Embryonic facial prominence (tissue), 1 donor: ENCODE results near the gene CTSA.
A peak's percentile ranks its signal among the peaks of the same experiment; 100 is the strongest.
"Not testable (repeated sequence)": the region's sequence is repeated elsewhere in the genome, so short reads cannot be mapped to it uniquely, and the experiment has no call there.

Experiments used
- DNase-seq: peaks from one replicate; pipeline ENCODE4 v3.0.0-alpha.2; 2016; ENCODE audit errors: extremely low spot score

The CTSA gene

GRCh38 chr20:45866454-45866853, 24.7 kb upstream of the CTSA start:
- DNase-seq = no peak

- DNase-seq = no peak
Observed at GRCh38 chr20:45867136-45867818, 23.9 kb upstream of the CTSA start.

GRCh38 chr20:45867819-45868176, 23.3 kb upstream of the CTSA start:
- no peak for DNase-seq

GRCh38 chr20:45872626-45873025, 18.5 kb upstream of the CTSA start:
- DNase-seq = no peak

- DNase-seq = no peak
Observed at GRCh38 chr20:45873409-45874103, 17.6 kb upstream of the CTSA start.

GRCh38 chr20:45874104-45874481, 17.0 kb upstream of the CTSA start:
- not testable (repeated sequence) for DNase-seq

GRCh38 chr20:45874576-45874975, 16.6 kb upstream of the CTSA start:
- no peak for DNase-seq

GRCh38 chr20:45878076-45878761, 12.9 kb upstream of the CTSA start:
- no peak for DNase-seq

GRCh38 chr20:45880988-45881788, 9.9 kb upstream of the CTSA start, which contains the start of gene ZSWIM1:
Gene ZSWIM1, plus strand, starts transcription at chr20:45881227. Its CDS starts 1,366 bp downstream, at chr20:45882593.
- DNase-seq = peak; percentile 94

GRCh38 chr20:45882469-45883099, 8.6 kb upstream of the CTSA start:
- DNase-seq = no peak

- no peak for DNase-seq
Observed at GRCh38 chr20:45883100-45883469, 8.1 kb upstream of the CTSA start.

GRCh38 chr20:45886590-45887345, 4.4 kb upstream of the CTSA start:
- no peak for DNase-seq

- no peak for DNase-seq
Observed at GRCh38 chr20:45887346-45887715, 3.8 kb upstream of the CTSA start, which contains the start of gene SPATA25. Gene SPATA25, minus strand, starts transcription at chr20:45887622. Its CDS starts 32 bp downstream, at chr20:45887590.

- DNase-seq = no peak
Observed at GRCh38 chr20:45888681-45889080, 2.5 kb upstream of the CTSA start.

- peak; percentile 31 for DNase-seq
Observed at GRCh38 chr20:45890077-45890984, 804 bp upstream of the CTSA start.

- no peak for DNase-seq
Observed at GRCh38 chr20:45892049-45892825, 1.1 kb downstream of the CTSA start.

GRCh38 chr20:45892828-45893500, 1.8 kb downstream of the CTSA start:
- no peak for DNase-seq

GRCh38 chr20:45893831-45894230, 2.7 kb downstream of the CTSA start:
- no peak for DNase-seq
